Subcutaneous abdominal adipose tissue (tissue), 5 donors: ENCODE data around the gene PRDM15.
A peak's percentile ranks its signal among the peaks of the same experiment; 100 is the strongest.

Source experiments
- H3K27ac ChIP-seq: one replicate; pipeline ENCODE4 v1.7.0; 2013; ENCODE audit warnings: low read depth, mild to moderate bottlenecking, inconsistent platforms, low read length, moderate library complexity
- H3K27me3 ChIP-seq, 5 donors: one replicate each; pipeline ENCODE4 v1.7.0; 2013; ENCODE audit warnings: low read length in 5 of 5, inconsistent platforms in 1 of 5; ENCODE audit not compliant: control insufficient read depth in 5 of 5, insufficient read depth in 4 of 5
- H3K36me3 ChIP-seq, 5 donors: one replicate each; pipeline ENCODE4 v1.7.0; 2013; ENCODE audit warnings: low read length in 5 of 5; ENCODE audit not compliant: control insufficient read depth in 5 of 5, insufficient read depth in 5 of 5
- H3K4me1 ChIP-seq, 5 donors: one replicate each; pipeline ENCODE4 v1.7.0; 2013; ENCODE audit warnings: low read length in 5 of 5, mild to moderate bottlenecking in 3 of 5, moderate library complexity in 1 of 5; ENCODE audit not compliant: control insufficient read depth in 5 of 5, insufficient read depth in 5 of 5
- H3K4me3 ChIP-seq, 5 donors: one replicate each; pipeline ENCODE4 v1.7.0; 2013; ENCODE audit warnings: low read length in 5 of 5, low read depth in 1 of 5
- H3K9ac ChIP-seq, 5 donors: one replicate each; pipeline ENCODE4 v1.7.0; 2013; ENCODE audit warnings: low read length in 5 of 5, mild to moderate bottlenecking in 4 of 5, moderate library complexity in 3 of 5
- H3K9me3 ChIP-seq, 5 donors: one replicate each; pipeline ENCODE4 v1.7.0; 2013; ENCODE audit warnings: low read length in 5 of 5; ENCODE audit not compliant: control insufficient read depth in 5 of 5
- donor health status: healthy.
- donor health status: healthy.
- donor health status: healthy.
- donor health status: healthy.
- donor health status: healthy.

PRDM15 gene

GRCh38 chr21:41923186-41923585 is 44.0 kb upstream of the PRDM15 start:
- H3K4me1 ChIP-seq, result peaks cover 10 to 81% (median 71%) of the 10 kb centered on the region in 5 donors
- H3K9me3 ChIP-seq, result no peaks in the 10 kb centered on the region
- peak overlapping the region; percentile 53 to 91 (median 71) for H3K9ac ChIP-seq
- H3K27me3 ChIP-seq, result no peaks in the 10 kb centered on the region
- H3K27ac ChIP-seq, result peak overlapping the region; percentile 99
- H3K4me3 ChIP-seq, result peak overlapping the region in 2 of 5 donors; percentile 3 to 28
- peaks cover 0 to 28% (median 12%) of the 10 kb centered on the region in 5 donors for H3K36me3 ChIP-seq

- peak overlapping the region; percentile 25 for H3K27ac ChIP-seq
- H3K4me3 ChIP-seq, result no peak overlapping the region
- H3K4me1 ChIP-seq, result peaks cover 6 to 77% (median 62%) of the 10 kb centered on the region in 5 donors
- no peaks in the 10 kb centered on the region for H3K27me3 ChIP-seq
- no peaks in the 10 kb centered on the region for H3K9me3 ChIP-seq
- H3K9ac ChIP-seq, result peak overlapping the region in 2 of 5 donors; percentile 4 to 45
- H3K36me3 ChIP-seq, result peaks cover 0 to 46% (median 28%) of the 10 kb centered on the region in 5 donors
These were observed 41.9 kb upstream of the PRDM15 start for GRCh38 chr21:41921021-41921420.

GRCh38 chr21:41920476-41920875 is 41.3 kb upstream of the PRDM15 start:
- Histone ChIP-seq H3K4me3 (no peak overlapping the region), H3K4me1 (peaks cover 5 to 76% (median 61%) of the 10 kb centered on the region in 5 donors), H3K36me3 (peaks cover 0 to 51% (median 32%) of the 10 kb centered on the region in 5 donors), H3K9ac (peak overlapping the region in 1 of 5 donors; percentile 4), H3K27me3 (no peaks in the 10 kb centered on the region), H3K9me3 (peaks cover 0 to 2% (median 0%) of the 10 kb centered on the region in 5 donors), H3K27ac (peak overlapping the region; percentile 25)

- Histone ChIP-seq H3K9me3 (peaks cover 0 to 2% (median 0%) of the 10 kb centered on the region in 5 donors), H3K27me3 (no peaks in the 10 kb centered on the region), H3K9ac (no peak overlapping the region), H3K27ac (no peak overlapping the region), H3K4me3 (no peak overlapping the region), H3K4me1 (peaks cover 5 to 72% (median 54%) of the 10 kb centered on the region in 5 donors), H3K36me3 (peaks cover 0 to 54% (median 36%) of the 10 kb centered on the region in 5 donors)
These were observed 40.7 kb upstream of the PRDM15 start for GRCh38 chr21:41919666-41920398.

GRCh38 chr21:41918561-41919358 is 39.6 kb upstream of the PRDM15 start:
- H3K4me3 ChIP-seq, result no peak overlapping the region
- H3K4me1 ChIP-seq, result peaks cover 5 to 61% (median 44%) of the 10 kb centered on the region in 5 donors
- H3K36me3 ChIP-seq, result peaks cover 0 to 65% (median 44%) of the 10 kb centered on the region in 5 donors
- H3K27ac ChIP-seq, result no peak overlapping the region
- no peaks in the 10 kb centered on the region for H3K27me3 ChIP-seq
- H3K9ac ChIP-seq, result no peak overlapping the region
- peaks cover 0 to 2% (median 0%) of the 10 kb centered on the region in 5 donors for H3K9me3 ChIP-seq

GRCh38 chr21:41917531-41917930 is 38.4 kb upstream of the PRDM15 start:
- H3K9ac ChIP-seq, result peak overlapping the region in 1 of 5 donors; percentile 64
- H3K4me1 ChIP-seq, result peaks cover 5 to 53% (median 37%) of the 10 kb centered on the region in 5 donors
- no peak overlapping the region for H3K4me3 ChIP-seq
- H3K27me3 ChIP-seq, result no peaks in the 10 kb centered on the region
- H3K27ac ChIP-seq, result peak overlapping the region; percentile 88
- H3K9me3 ChIP-seq, result peaks cover 0 to 2% (median 0%) of the 10 kb centered on the region in 5 donors
- H3K36me3 ChIP-seq, result peaks cover 0 to 75% (median 56%) of the 10 kb centered on the region in 5 donors

GRCh38 chr21:41916888-41917433 is 37.8 kb upstream of the PRDM15 start:
- peak overlapping the region; percentile 20 to 65 (median 46) for H3K9ac ChIP-seq
- H3K4me3 ChIP-seq, result no peak overlapping the region
- peak overlapping the region; percentile 88 for H3K27ac ChIP-seq
- peaks cover 0 to 2% (median 0%) of the 10 kb centered on the region in 5 donors for H3K9me3 ChIP-seq
- peaks cover 5 to 49% (median 35%) of the 10 kb centered on the region in 5 donors for H3K4me1 ChIP-seq
- H3K27me3 ChIP-seq, result no peaks in the 10 kb centered on the region
- H3K36me3 ChIP-seq, result peaks cover 0 to 78% (median 59%) of the 10 kb centered on the region in 5 donors

- Histone ChIP-seq H3K27ac (peak overlapping the region; percentile 57), H3K9ac (no peak overlapping the region), H3K36me3 (peaks cover 12 to 91% (median 78%) of the 10 kb centered on the region in 5 donors), H3K4me3 (no peak overlapping the region), H3K9me3 (peaks cover 0 to 2% (median 0%) of the 10 kb centered on the region in 5 donors), H3K4me1 (peaks cover 5 to 34% (median 21%) of the 10 kb centered on the region in 5 donors), H3K27me3 (no peaks in the 10 kb centered on the region)
These were observed 35.8 kb upstream of the PRDM15 start for GRCh38 chr21:41914965-41915364.

GRCh38 chr21:41914358-41914757 is 35.2 kb upstream of the PRDM15 start:
- peaks cover 5 to 37% (median 21%) of the 10 kb centered on the region in 5 donors for H3K4me1 ChIP-seq
- H3K27ac ChIP-seq, result peak overlapping the region; percentile 57
- no peak overlapping the region for H3K9ac ChIP-seq
- H3K36me3 ChIP-seq, result peaks cover 12 to 92% (median 82%) of the 10 kb centered on the region in 5 donors
- H3K27me3 ChIP-seq, result no peaks in the 10 kb centered on the region
- no peak overlapping the region for H3K4me3 ChIP-seq
- H3K9me3 ChIP-seq, result peaks cover 0 to 2% (median 0%) of the 10 kb centered on the region in 5 donors
